Muscle layer of duodenum (tissue), 2 donors: ENCODE measurements around the gene PTPRN2.

Source experiments
- H3K27ac ChIP-seq: one replicate; pipeline ENCODE4 v1.7.0; 2013; ENCODE audit warnings: mild to moderate bottlenecking, low read length
- H3K27me3 ChIP-seq: one replicate; pipeline ENCODE4 v1.7.0; 2013; ENCODE audit warnings: low read depth, mild to moderate bottlenecking, control low read depth, low read length
- H3K36me3 ChIP-seq, 2 donors: one replicate each; pipeline ENCODE4 v1.7.0; 2013; ENCODE audit warnings: low read length in 2 of 2, control low read depth in 1 of 2, mild to moderate bottlenecking in 1 of 2; ENCODE audit not compliant: insufficient read depth in 2 of 2, control insufficient read depth in 1 of 2
- H3K4me1 ChIP-seq, 2 donors: one replicate each; pipeline ENCODE4 v1.7.0; 2013; ENCODE audit warnings: low read length in 2 of 2, mild to moderate bottlenecking in 2 of 2, control low read depth in 1 of 2, moderate library complexity in 1 of 2; ENCODE audit not compliant: insufficient read depth in 2 of 2, control insufficient read depth in 1 of 2
- H3K4me3 ChIP-seq, 2 donors: one replicate each; pipeline ENCODE4 v1.7.0; 2013; ENCODE audit warnings: low read length in 2 of 2, low read depth in 1 of 2, mild to moderate bottlenecking in 1 of 2
- H3K9me3 ChIP-seq, 2 donors: one replicate each; pipeline ENCODE4 v1.7.0; 2013; ENCODE audit warnings: low read length in 2 of 2, control low read depth in 1 of 2, mild to moderate bottlenecking in 1 of 2; ENCODE audit not compliant: control insufficient read depth in 1 of 2
- donor health status: healthy.

PTPRN2 gene

GRCh38 chr7:158405324-158405723 lies 182.3 kb downstream of the PTPRN2 start:
- Histone ChIP-seq H3K9me3 (no peaks in the 10 kb centered on the region), H3K27me3 (no peaks in the 10 kb centered on the region), H3K27ac (no peak overlapping the region), H3K4me1 (no peaks in the 10 kb centered on the region), H3K4me3 (no peak overlapping the region), H3K36me3 (no peaks in the 10 kb centered on the region)

DNA sequence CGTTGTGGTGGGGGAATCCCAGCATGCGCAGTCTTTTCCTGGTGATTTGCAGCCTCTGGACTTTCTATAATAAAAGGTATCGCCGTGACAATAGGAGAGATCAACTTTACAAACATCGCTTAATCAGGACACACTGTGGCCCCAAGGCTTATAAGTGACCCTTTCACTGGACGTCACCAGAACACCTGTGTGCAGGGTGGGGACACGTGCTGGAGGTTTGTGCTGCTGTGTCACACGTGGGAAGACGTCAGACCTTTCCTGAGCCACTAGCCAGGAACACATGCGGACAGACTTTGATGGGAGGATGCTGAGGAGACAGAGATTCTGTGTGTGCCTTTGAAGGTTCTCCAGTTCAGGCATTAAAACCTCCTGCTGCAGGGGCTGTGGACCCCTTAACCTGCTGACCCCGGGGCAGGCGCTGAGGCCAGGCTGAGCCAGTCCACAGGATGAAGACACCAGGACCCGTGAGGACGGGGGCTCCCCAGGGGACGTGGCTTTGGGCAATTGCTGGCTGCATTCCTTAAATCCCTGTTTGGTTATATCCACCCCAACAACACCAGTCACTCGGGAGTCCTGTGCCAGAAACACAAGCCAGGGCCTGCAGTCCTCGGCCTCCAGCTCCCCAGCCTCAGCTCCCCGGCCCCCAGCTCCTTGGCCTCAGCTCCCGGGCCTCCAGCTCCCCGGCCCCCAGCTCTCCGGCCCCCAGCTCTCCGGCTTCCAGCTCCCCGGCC lies 183.4 kb downstream of the PTPRN2 start:
- H3K4me1 ChIP-seq, result no peaks in the 10 kb centered on the region
- H3K27me3 ChIP-seq, result no peaks in the 10 kb centered on the region
- no peak overlapping the region for H3K27ac ChIP-seq
- no peaks in the 10 kb centered on the region for H3K36me3 ChIP-seq
- H3K4me3 ChIP-seq, result no peak overlapping the region
- H3K9me3 ChIP-seq, result peaks cover 0 to 2% of the 10 kb centered on the region in 2 donors

DNA sequence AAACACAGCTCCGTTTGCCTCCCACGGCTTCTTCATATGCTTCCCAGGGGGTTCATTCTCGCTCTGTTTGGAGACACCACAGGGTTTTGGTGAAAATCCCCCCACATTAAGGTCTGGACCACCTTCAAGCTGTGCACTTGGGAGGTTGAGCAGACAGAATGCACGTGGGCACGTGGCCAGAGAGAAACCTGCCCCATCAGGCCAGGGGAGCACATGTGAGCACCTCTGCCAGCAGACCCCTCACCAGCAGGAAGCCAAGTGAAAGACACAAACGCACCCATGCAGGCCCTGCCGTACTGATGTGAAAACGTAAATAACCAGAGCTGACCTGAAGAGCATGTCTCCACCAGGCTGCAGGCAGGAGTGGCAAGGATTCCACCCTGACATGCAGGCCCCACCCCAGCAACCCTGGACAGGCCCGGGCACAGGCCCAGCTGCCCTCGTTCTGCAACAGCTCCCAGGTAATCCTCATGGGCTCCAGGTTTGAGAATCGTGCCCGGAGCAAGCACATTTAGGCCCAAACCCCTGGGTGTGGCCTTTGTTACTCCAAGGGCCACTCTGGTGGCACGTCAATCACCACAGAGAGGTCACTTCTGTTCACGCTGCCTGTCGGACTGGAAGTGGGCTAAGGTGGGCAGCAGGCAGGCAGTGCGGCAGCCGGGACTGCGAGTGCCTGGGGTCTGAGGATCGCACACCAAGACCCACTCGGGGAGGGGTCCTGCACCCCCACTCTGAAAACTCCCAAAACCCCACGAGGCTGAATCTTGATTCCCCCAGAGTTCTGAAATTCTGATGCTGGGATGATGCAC lies 184.4 kb downstream of the PTPRN2 start:
- Histone ChIP-seq H3K36me3 (no peaks in the 10 kb centered on the region), H3K4me1 (no peaks in the 10 kb centered on the region), H3K9me3 (peaks cover 0 to 11% of the 10 kb centered on the region in 2 donors), H3K27me3 (no peaks in the 10 kb centered on the region), H3K4me3 (no peak overlapping the region), H3K27ac (no peak overlapping the region)

DNA sequence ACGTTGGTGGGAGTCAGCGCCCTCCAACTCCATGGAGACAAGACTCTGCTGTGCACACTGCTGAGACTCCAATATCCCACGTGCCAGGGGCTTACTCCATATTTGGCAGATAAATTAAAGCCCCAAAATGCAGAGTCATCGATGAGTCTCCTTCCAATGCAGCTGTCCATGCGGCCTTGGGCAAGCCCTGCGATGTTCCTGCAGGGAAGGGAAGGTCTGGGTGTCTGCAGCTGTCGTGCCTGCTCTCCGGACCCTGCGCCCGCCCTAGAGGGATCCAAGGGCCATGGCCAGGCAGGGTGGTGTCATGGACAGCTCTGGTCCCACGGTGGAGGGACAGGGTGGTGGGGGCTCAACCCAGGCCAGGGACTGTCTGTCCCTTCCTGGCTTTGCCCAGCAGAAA lies 185.2 kb downstream of the PTPRN2 start:
- no peak overlapping the region for H3K27ac ChIP-seq
- no peak overlapping the region for H3K4me3 ChIP-seq
- no peaks in the 10 kb centered on the region for H3K4me1 ChIP-seq
- peaks cover 0 to 11% of the 10 kb centered on the region in 2 donors for H3K9me3 ChIP-seq
- no peaks in the 10 kb centered on the region for H3K27me3 ChIP-seq
- H3K36me3 ChIP-seq, result no peaks in the 10 kb centered on the region

- Histone ChIP-seq H3K4me1 (no peaks in the 10 kb centered on the region), H3K36me3 (no peaks in the 10 kb centered on the region), H3K9me3 (peaks cover 0 to 11% of the 10 kb centered on the region in 2 donors), H3K27ac (no peak overlapping the region), H3K27me3 (no peaks in the 10 kb centered on the region), H3K4me3 (no peak overlapping the region)
These were observed 185.8 kb downstream of the PTPRN2 start for GRCh38 chr7:158401826-158402225.

DNA sequence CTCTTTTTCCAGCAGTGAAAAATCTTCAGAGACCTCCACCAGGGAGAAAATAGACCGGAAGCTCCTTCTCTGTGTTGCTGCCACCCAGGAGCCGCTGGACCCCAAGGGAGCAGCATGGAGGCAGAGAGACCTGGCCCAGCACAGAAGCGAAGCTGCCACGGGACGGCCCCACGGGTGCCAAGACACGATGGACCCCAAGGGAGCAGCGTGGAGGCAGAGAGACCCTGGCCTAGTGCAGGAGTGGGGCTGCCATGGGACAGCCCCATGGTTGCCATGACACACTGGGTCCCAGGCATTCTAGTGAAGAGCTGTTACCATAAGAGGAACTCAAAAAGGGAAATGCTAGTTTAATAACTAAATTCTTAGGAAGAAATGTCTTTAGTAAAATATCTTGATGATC lies 186.3 kb downstream of the PTPRN2 start:
- Histone ChIP-seq H3K27me3 (no peaks in the 10 kb centered on the region), H3K4me1 (no peaks in the 10 kb centered on the region), H3K36me3 (no peaks in the 10 kb centered on the region), H3K27ac (no peak overlapping the region), H3K4me3 (no peak overlapping the region), H3K9me3 (peaks cover 0 to 11% of the 10 kb centered on the region in 2 donors)

GRCh38 chr7:158400601-158401225 lies 186.9 kb downstream of the PTPRN2 start:
- H3K27me3 ChIP-seq, result no peaks in the 10 kb centered on the region
- H3K36me3 ChIP-seq, result no peaks in the 10 kb centered on the region
- no peak overlapping the region for H3K27ac ChIP-seq
- H3K9me3 ChIP-seq, result peaks cover 0 to 11% of the 10 kb centered on the region in 2 donors
- H3K4me1 ChIP-seq, result no peaks in the 10 kb centered on the region
- no peak overlapping the region for H3K4me3 ChIP-seq

- Histone ChIP-seq H3K4me3 (no peak overlapping the region), H3K9me3 (peaks cover 0 to 11% of the 10 kb centered on the region in 2 donors), H3K4me1 (no peaks in the 10 kb centered on the region), H3K27me3 (no peaks in the 10 kb centered on the region), H3K27ac (no peak overlapping the region), H3K36me3 (no peaks in the 10 kb centered on the region)
These were observed 187.9 kb downstream of the PTPRN2 start for GRCh38 chr7:158399762-158400161.

- no peaks in the 10 kb centered on the region for H3K4me1 ChIP-seq
- peaks cover 0 to 11% of the 10 kb centered on the region in 2 donors for H3K9me3 ChIP-seq
- no peak overlapping the region for H3K27ac ChIP-seq
- no peak overlapping the region for H3K4me3 ChIP-seq
- H3K27me3 ChIP-seq, result no peaks in the 10 kb centered on the region
- H3K36me3 ChIP-seq, result no peaks in the 10 kb centered on the region
These were observed 188.9 kb downstream of the PTPRN2 start for GRCh38 chr7:158398750-158399149.

GRCh38 chr7:158397885-158398284 lies 189.7 kb downstream of the PTPRN2 start:
- Histone ChIP-seq H3K36me3 (no peaks in the 10 kb centered on the region), H3K9me3 (peaks cover 0 to 11% of the 10 kb centered on the region in 2 donors), H3K4me3 (no peak overlapping the region), H3K27me3 (no peaks in the 10 kb centered on the region), H3K4me1 (no peaks in the 10 kb centered on the region), H3K27ac (no peak overlapping the region)
